NCI-H1417 treated with DMSO at 0.1 percent for 48 hours (cell line): ENCODE data around the gene CXorf49.
"Not testable (repeated sequence)": the region's sequence is repeated elsewhere in the genome, so short reads cannot be mapped to it uniquely, and the experiment has no call there.

Source experiments
- DNase-seq: peaks from one replicate; lab custom pipeline; 2025; lab: John Stamatoyannopoulos, UW

The CXorf49 gene

DNA sequence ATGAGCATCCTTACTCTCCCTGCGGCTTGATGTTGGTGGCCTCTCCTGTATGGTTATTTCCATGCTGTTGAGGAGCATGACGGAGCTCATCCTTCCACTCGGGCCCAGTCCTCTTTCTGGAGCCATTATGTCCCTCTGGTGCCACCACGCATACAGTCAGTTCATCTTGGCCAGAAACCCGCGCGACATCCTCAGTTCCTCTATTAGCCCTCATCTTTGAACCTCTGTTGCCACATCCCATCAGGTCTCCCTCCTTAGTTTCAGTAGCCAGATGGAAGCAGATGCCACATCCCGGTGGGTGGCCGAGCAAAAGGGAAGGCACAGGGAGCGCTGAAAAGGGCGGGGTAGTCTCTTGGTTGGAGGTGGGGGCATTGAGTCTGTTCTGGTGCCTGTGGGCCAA is 46.1 kb downstream of the CXorf49 start:
- no peak for DNase-seq

DNA sequence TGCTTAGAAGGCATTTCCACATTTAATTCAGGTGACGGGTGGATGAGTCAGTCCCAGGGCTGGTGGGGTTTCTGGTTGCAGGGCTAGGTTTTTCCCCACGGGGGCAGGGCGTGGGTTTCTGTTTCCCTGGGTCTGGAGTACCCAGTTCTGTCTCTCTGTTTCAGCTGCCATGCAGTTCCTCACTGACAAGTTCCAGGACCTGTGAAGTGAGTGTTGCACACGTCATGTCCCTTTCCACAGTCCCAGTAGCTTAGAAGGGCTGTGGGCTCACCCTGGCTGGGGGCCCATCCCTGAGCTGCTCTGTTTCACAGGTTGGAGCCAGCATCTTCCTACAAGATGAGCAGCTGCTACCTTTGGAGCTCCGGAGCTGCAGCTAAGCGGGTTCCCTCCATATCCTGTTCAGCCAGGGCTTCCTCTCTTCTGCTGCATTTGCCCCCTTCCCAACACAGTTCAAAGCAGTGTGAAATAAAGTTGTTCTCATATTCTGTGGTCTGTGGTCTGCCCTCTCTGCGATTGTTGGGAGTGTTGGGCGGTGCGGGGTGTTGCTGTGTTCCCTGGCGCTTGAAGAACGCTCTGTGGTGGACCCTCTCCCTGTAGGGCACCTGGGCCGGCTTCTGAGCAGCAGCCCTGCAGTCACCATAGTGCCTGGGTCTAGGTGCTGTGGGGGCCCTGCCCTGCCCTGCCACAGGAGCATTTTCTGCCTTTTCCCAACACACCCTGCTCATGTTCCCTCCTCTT is 46.9 kb downstream of the CXorf49 start:
- DNase-seq, result no peak

DNA sequence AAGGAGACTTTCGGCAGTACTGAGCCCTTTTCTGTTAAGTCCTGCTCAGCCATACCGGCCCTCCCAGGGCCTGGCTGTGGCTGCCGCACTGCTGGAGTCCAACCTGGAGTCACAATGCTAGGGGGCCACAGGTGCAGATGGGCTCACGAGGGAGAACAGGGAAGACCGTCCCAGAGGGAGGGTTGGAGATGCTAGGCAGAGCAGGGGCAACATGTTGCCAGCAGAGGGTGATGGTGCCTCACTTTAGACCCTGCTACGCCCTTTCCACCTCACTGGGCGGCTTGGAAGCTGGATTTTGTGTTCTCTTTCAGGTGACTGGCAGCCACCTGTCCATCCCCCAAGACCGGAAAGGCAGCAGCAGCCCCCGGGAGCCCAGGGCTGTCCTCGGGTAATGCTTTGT is 48.1 kb downstream of the CXorf49 start:
- DNase-seq, result not testable (repeated sequence)

DNA sequence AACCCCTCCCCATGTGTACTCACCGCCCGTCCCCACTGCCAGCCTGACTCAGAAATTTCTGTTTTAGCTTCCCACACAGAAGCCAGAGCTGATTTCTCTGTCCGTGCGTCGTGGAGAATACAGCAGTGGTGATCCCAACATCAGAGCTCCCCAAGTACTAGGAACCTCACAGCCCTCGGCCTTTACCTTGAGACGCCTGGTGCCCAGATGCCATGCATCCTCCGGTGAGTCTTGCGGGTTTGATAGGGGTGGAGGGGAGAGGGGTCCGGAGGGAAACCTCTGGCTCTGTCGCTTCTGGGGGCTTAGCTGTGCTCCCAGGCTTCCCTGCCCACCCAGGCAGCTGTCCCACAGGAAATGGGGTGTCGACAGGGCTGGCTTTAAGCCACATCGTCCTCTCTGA is 48.6 kb downstream of the CXorf49 start:
- DNase-seq, result no peak

DNA sequence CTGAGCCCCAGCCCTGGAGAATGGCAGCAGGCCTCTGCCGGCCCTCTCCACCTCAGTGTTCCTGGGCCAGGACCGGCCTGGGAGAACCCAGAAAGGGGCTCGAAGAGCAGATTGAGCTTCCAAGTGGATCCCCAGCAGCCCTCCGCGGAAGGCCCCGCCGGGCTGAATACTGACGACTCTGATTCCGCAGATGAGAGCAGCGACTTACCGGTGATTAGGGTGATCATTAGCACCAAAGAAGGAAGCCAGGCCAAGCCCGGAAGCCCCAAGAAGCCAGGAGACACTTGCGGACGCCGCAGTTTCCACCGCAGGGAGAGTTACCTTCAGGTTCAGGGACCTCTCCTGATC is 49.9 kb downstream of the CXorf49 start:
- DNase-seq, result no peak

DNA sequence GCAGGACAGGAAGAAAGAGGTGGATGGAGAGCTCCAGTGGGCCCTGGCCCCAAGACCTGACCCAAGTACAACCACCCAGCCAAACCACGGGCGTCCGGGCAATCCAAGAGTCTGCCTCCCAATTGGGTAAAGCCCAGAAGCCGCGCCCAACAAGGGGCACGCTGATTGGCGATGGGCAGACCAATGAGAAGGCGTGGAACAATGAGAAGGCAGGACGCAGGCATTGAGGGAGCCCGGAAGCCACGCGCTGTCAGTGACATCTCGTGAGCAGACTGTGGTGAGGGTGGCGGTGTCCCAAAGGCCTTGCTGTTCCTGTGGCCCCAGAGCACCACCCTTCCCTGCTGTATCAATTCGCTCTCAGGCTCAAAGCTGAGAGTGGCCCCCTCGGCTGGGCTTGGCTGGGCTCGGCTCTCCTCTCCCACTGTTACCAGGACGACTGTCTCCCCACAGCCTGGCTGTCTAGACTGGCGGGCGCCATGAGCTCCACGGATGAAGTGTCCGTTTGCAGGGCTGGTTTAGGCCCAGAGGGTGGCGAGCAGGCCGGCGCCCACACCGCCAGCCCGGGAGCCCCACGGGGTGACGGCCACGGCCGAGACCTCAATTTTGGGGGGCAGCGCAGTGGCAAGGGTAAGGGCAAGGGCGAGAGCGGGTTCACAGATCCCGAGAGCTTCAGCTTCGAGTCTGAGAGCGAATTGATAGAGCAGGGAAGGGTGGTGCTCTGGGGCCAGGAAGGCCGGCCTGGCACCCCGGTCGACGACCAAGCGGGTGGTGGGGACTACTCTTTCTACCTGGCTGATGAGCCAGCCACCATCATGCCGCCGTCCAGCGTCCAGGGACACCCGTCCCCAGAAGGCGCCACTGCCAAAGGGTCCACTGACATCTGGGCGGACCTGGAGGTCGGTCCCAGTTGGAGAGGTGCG is 50.5 kb downstream of the CXorf49 start, which contains the start of gene LOC101059915:
LOC101059915 (plus strand) TSS at position 219 of the 920 bp plus-strand sequence.
- no peak for DNase-seq

DNA sequence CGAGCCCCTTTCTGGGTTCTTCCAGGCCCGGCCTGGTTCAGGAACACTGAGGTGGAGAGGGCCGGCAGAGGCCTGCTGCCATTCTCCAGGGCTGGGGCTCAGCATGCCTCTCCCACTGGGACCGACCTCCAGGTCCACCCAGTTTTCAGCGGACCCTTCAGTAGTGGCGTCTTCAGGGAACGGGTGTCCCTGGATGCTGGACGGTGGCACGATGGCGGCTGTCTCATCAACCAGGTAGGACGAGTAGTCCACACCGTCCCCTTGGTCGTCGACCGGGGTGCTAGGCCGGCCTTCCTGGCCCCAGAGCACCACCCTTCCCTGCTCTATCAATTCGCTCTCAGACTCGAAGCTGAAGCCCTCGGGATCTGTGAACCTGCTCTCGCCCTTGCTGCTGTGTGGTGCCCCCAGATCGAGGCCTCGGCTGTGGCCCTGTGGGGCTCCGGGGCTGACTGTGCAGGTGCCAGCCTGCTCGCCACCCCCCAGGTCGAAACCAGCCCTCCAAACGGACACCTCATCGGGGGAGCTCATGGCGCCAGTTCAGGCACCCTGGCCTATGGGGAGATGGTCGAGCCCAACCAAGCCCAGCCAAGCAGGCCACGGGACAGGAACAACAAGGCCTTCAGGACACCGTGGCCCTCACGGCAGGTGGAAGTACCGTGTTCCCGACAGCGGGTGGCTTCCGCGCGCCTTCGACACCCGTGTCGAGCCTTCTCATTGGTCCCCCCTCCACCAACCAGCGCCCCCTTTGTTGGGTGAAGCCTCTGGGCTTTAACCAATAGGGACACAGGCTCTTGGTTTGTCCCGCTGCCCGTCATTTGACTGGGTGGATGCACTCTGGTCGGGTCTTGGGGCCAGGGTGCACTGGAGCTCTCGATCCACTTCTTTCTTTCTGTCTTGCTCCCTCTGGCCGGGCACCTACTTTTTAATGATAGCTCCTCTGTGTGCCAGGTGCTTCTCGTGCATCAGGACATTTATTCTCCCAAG is 51.6 kb downstream of the CXorf49 start:
- no peak for DNase-seq

DNA sequence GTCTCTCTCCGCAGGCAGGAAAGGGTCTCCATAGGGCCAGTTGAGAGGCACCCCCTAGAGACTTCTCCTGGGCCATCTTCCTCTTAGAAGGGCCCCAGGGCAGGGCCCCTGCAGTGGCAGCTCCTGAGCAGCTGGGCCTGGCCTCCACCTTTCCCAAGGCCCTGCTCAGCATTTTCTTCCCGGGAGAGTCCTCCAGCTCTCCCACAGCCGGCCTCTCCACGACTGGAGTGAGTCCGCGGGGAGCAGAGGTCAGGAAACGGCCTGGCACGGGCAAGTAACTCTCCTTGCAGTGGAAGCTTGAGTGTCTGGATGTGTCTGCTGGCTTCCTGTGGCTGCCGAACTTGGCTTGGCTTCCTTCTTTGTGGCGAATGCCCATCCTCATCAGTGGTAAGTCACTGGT is 52.3 kb downstream of the CXorf49 start:
- DNase-seq, result no peak

DNA sequence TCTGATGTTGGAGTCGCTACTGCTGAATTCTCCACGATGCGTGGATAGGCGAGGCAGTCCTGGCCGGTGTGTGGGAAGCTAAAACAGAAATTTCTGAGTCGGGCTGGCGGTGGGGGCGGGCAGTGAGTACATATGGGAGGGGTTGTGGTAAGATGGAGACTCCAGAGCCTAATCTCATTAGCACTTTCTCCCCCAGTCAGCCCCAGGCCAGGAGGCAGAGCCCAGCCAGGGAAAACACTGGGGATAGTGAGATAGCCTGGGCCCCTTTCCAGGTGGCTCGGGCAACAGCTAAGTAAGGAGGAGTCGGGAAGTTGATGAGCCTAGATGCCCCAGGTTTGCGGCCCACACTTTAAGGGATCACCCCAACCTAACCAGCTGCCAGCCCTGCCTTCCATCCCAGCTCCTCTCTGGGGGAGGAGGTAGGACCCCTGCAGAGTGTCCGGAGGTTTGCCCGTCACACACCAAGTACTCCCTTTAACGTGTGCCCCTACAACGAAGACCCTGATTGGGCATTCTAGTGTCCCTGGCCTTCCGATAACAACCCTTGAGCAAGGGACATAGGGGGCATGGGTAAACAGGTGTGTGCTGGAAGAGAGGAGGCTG is 53.1 kb downstream of the CXorf49 start:
- no peak for DNase-seq
